Activated CD8-positive, alpha-beta T cell treated with anti-CD3 and anti-CD28 coated beads for 36 hours (primary cell): ENCODE data around the gene SNX15. TPM values are rescaled to one million over a fixed set of nuclear protein-coding genes. Genes with fewer than 3 reads are reported as not detected.
A peak's percentile ranks its signal among the peaks of the same experiment; 100 is the strongest.

Experiments
- ATAC-seq: fragments of 200-7000 bp; cut with Tn5 transposase; one replicate; pipeline ENCODE4 v1.10.0; 2021; ENCODE audit warnings: mild to moderate bottlenecking, moderate library complexity
- CTCF ChIA-PET: fragments of 350-600 bp; sonication (Branson Sonifier 250); formaldehyde crosslinking; loops from one replicate; lab custom pipeline; 2021; ENCODE audit warnings: antibody characterized with exemption; lab: Charles Lee
- POLR2A ChIA-PET: fragments of 350-600 bp; sonication (Branson Sonifier 250); formaldehyde crosslinking; loops from one replicate; lab custom pipeline; 2021; ENCODE audit warnings: antibody characterized with exemption; lab: Charles Lee
- DNase-seq: peaks from one replicate; pipeline ENCODE4 v3.0.0-alpha.2; 2020
- H3K27ac Mint-ChIP-seq: one replicate; pipeline ENCODE4 v1.8.0; 2021; ENCODE audit warnings: mild to moderate bottlenecking, mixed read lengths
- H3K27me3 Mint-ChIP-seq: one replicate; pipeline ENCODE4 v1.8.0; 2021; ENCODE audit warnings: mixed read lengths
- H3K36me3 Mint-ChIP-seq: one replicate; pipeline ENCODE4 v1.8.0; 2021; ENCODE audit warnings: low read depth, mixed read lengths
- H3K4me1 Mint-ChIP-seq: one replicate; pipeline ENCODE4 v1.8.0; 2021; ENCODE audit warnings: low read depth, mixed read lengths
- H3K4me3 Mint-ChIP-seq: one replicate; pipeline ENCODE4 v1.8.0; 2021; ENCODE audit warnings: mild to moderate bottlenecking, moderate library complexity, mixed read lengths
- H3K9me3 Mint-ChIP-seq: one replicate; pipeline ENCODE4 v1.8.0; 2021; ENCODE audit warnings: mixed read lengths
- intact Hi-C: fragments of 100-400 bp; cut with micrococcal nuclease; formaldehyde crosslinking; loops from one replicate; pipeline ENCODE4 v1.10.0; 2022
- total RNA-seq, 2 experiments: library from RNA; stranded (reverse); gene quantifications; one replicate each; pipeline ENCODE4 v1.2.3, GENCODE V29; 2021
- TF ChIP-seq, protein P1 (sequence below): fragments of 200-600 bp; IDR thresholded peaks from one replicate; pipeline ENCODE4 v1.8.0; 2022; ENCODE audit warnings: antibody characterized with exemption, mild to moderate bottlenecking

Gene SNX15
- total RNA-seq, 2 experiments from 2014 or later = 4.7 to 5.7 TPM

DNA sequence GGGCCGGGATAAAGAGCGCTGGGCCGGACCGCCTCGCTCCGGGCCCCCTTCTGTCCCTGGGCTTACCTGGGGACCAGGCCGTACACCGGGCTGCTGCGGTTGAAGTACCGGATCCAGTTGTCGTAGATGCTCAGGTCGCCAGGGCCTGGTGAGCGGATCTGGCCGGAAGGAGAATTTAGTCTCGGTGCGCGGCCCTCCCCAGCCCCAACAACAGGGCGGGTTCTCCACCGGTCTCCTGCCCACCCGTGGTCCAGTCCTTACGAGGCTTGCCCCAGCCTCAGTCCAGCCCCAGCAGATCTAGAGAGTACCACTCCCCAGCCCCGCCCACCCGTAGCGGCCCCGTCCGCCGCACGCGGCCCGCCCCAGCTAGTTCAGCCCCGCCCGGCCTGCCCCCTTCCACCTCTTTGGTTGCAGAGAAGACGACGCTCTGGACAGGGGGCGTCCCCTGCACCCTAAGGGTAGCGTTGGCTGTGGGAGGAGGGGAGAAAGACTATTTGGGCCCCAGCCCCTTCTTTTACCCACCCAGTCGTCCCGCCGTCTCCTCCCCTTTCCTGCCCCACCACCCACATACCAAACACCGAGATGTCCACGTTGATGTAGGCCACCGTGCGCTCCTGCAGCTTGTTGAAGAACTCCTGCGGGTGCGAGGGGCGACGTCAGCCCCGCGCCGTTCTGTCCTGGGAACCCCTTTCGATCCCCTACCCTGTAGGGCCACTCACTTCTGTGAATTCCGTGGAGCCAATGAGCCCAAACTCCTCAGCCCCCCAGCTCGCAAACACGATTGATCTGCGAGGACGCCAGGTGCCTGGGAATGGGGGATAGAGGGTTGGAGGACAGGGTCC is 20.6 kb downstream of the SNX15 start:
- Mint-ChIP-seq H3K27me3 (no peaks in the 10 kb centered on the region), H3K36me3 (peaks cover 11% of the 10 kb centered on the region), H3K27ac (peak overlapping the region; percentile 76), H3K4me1 (peaks cover 20% of the 10 kb centered on the region), H3K4me3 (peak overlapping the region; percentile 73), H3K9me3 (no peaks in the 10 kb centered on the region)
- intact Hi-C loops = no loop called here
- DNase-seq (peak; percentile 38), ATAC-seq (peak; percentile 69)
- POLR2A ChIA-PET = interaction anchor here (0.8 to 2.1 kb wide), 2 partner anchors 21 to 69 kb away, joined by 3 to 5 read pairs; partner anchors contain the start of genes SNX15 and ZNHIT2
- TF ChIP-seq, protein P1, sequence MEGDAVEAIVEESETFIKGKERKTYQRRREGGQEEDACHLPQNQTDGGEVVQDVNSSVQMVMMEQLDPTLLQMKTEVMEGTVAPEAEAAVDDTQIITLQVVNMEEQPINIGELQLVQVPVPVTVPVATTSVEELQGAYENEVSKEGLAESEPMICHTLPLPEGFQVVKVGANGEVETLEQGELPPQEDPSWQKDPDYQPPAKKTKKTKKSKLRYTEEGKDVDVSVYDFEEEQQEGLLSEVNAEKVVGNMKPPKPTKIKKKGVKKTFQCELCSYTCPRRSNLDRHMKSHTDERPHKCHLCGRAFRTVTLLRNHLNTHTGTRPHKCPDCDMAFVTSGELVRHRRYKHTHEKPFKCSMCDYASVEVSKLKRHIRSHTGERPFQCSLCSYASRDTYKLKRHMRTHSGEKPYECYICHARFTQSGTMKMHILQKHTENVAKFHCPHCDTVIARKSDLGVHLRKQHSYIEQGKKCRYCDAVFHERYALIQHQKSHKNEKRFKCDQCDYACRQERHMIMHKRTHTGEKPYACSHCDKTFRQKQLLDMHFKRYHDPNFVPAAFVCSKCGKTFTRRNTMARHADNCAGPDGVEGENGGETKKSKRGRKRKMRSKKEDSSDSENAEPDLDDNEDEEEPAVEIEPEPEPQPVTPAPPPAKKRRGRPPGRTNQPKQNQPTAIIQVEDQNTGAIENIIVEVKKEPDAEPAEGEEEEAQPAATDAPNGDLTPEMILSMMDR = no peak
- CTCF ChIA-PET = interaction anchor here (1.3 to 2.0 kb wide), 2 partner anchors 7 to 65 kb away, joined by 4 to 7 read pairs; partner anchors contain the start of gene SAC3D1

DNA sequence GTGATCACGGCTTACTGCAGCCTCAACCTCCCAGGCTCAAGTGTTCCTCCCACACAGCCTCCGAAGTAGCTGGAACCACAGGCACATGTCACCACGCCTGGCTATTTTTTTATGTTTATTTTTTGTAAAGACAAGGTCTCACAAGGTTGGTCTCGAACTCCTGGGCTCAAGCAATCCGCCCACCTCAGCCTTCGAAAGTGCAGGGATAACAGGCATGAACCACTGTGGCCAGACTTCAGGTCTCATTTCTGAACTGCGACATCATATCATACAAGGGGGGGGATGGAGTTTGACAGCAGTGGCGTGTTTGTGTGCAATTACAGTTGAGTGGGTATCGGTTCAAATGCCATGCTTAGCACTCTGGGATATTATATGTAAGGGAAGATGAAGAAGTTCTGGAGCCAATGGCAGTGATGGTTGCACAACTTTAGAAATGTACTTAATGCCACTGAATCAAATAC is 24.2 kb downstream of the SNX15 start:
- ChIA-PET POLR2A (no interaction called here), CTCF (no interaction called here)
- H3K27ac Mint-ChIP-seq = no peak overlapping the region
- ATAC-seq = no peak
- peak; percentile 17 for DNase-seq
- peaks cover 26% of the 10 kb centered on the region for H3K4me1 Mint-ChIP-seq
- H3K36me3 Mint-ChIP-seq = peaks cover under 1% of the 10 kb centered on the region
- H3K9me3 Mint-ChIP-seq = no peaks in the 10 kb centered on the region
- TF ChIP-seq, protein P1 = no peak
- H3K4me3 Mint-ChIP-seq = no peak overlapping the region
- intact Hi-C loops = no loop called here
- H3K27me3 Mint-ChIP-seq = no peaks in the 10 kb centered on the region

DNA sequence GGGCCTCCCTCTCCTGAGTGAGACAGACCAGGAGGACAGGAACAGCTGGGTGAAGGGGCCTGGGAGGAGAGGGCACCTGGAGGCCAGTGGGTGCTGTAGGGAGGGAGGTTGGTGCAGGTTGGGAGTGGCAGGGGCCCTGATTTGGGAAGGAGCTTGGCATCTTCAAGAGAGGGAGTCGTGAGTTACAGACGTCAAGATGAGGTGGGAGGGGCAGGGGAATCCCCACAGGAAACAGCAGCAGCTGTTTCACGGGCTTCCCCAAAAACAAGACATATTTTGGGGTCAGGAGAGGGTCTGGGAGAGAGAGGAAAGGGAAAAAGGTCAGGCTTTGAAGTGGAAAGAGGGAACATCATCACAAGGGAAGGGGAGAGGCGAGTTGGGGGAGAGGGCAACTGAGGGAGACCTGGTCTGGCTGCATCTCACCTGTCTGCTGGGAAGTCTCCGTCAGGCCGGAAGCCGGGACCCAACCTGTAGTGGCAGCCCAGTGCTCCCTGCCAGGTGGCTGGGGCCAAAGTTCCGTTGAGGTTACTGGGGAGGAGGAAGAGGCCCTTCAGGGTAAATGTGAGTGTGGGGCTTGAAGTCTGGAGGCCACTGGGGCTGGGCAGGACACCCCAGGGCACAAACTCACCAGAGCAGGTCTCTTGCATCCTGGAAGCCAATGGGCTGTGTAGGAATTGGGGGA is 26.7 kb downstream of the SNX15 start:
- ChIA-PET CTCF (no interaction called here), POLR2A (interaction anchor here (0.6 to 1.3 kb wide), 4 partner anchors 12 to 81 kb away, joined by 3 to 9 read pairs (median 3); partner anchors contain the start of genes CDCA5 and SAC3D1)
- Mint-ChIP-seq H3K4me1 (peaks cover 14% of the 10 kb centered on the region), H3K27ac (peak overlapping the region; percentile 61), H3K9me3 (no peaks in the 10 kb centered on the region), H3K27me3 (no peaks in the 10 kb centered on the region), H3K36me3 (no peaks in the 10 kb centered on the region), H3K4me3 (peak overlapping the region; percentile 38)
- peak; percentile 55 for ATAC-seq
- intact Hi-C loops = no loop called here
- DNase-seq = peak; percentile 51
- TF ChIP-seq, protein P1 = no peak

DNA sequence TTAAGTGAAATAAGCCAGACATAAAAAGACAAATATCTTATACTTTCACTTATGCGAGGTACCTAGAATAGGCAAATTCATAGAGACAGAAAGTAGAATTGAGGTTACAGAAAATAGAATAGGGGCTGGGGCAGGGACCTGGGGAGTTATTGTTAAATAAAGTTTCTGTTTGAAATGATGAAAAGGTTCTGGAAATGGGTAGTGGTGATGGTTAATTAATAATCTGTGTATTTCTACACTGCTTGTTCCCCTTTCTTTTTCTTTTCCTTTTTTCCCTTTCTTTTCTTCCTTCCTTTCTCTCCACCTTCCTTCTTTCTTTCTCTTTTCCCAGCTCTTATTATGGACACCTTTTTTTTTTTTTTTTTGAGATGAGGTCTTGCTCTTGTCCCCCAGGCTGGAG is 28.3 kb downstream of the SNX15 start:
- no peak overlapping the region for H3K27ac Mint-ChIP-seq
- ATAC-seq = no peak
- CTCF ChIA-PET = no interaction called here

More for the DNA sequence above, 28.3 kb downstream of the SNX15 start:
- Mint-ChIP-seq H3K9me3 (no peaks in the 10 kb centered on the region), H3K27me3 (no peaks in the 10 kb centered on the region), H3K4me1 (peaks cover 16% of the 10 kb centered on the region), H3K4me3 (no peak overlapping the region), H3K36me3 (no peaks in the 10 kb centered on the region)
- POLR2A ChIA-PET = interaction anchor here (0.7 kb wide), 1 partner anchor 29 kb away, joined by 3 read pairs; no protein-coding TSS in a partner anchor
- intact Hi-C loops = no loop called here
- DNase-seq = no peak
- TF ChIP-seq, protein P1 = no peak
